Posterior cingulate gyrus (tissue), 11 donors: ENCODE measurements around the gene TREML4.
A peak's percentile ranks its signal among the peaks of the same experiment; 100 is the strongest.

ENCODE experiments used
- DNase-seq, 10 donors: peaks; one replicate each; pipeline versions ENCODE4 v3.0.0 to v3.0.0-alpha.2; 2020 to 2021; ENCODE audit warnings: mixed read lengths in 3 of 10
- intact Hi-C: fragments of 100-400 bp; cut with DNase I; formaldehyde crosslinking; loops from one replicate; pipeline ENCODE4 v1.15.1; 2023

Gene TREML4

GRCh38 chr6:41278699-41279405 lies 50.7 kb downstream of the TREML4 start:
- no peak for DNase-seq
- intact Hi-C loops, result no loop called here

GRCh38 chr6:41280381-41281057 lies 52.4 kb downstream of the TREML4 start:
- intact Hi-C loops, result no loop called here
- DNase-seq, result no peak

GRCh38 chr6:41283600-41283999 lies 55.5 kb downstream of the TREML4 start:
- intact Hi-C loops, result no loop called here
- no peak for DNase-seq

GRCh38 chr6:41284726-41285125 lies 56.6 kb downstream of the TREML4 start:
- no peak for DNase-seq
- intact Hi-C loops, result no loop called here

GRCh38 chr6:41286544-41287346 lies 58.6 kb downstream of the TREML4 start, which contains the start of gene TREM1:
Gene TREM1, minus strand, starts transcription at chr6:41286682. Its CDS starts 27 bp downstream, at chr6:41286655.
- peak in 3 of 10 donors; percentile 14 to 84 (median 49) for DNase-seq
- intact Hi-C loops, result no loop called here

- no peak for DNase-seq
- intact Hi-C loops, result no loop called here
These were observed 60.0 kb downstream of the TREML4 start for GRCh38 chr6:41288030-41288753.
